Stimulated activated naive B cell treated with anti-CD40 and anti-IgM and Interleukin-4, amounts not matched to agents 10 μg/mL and 1 μg/mL and 100 μg/mL, for 72 hours (primary cell): ENCODE results near the gene SHB.

Experiments used
- ATAC-seq, 2 donors: fragments of 150-1000 bp; cut with Tn5 transposase; replicated peaks; 2 replicates each; pipeline ENCODE4 v1.10.0; 2021; ENCODE audit warnings: moderate library complexity in 1 of 2
- DNase-seq: peaks from one replicate; pipeline ENCODE4 v3.0.0; 2021
- H3K27ac Mint-ChIP-seq: one replicate; pipeline ENCODE4 v1.8.0; 2022; ENCODE audit warnings: mild to moderate bottlenecking, mixed read lengths
- H3K27me3 Mint-ChIP-seq, 2 donors: one replicate each; pipeline ENCODE4 v1.8.0; 2022; ENCODE audit warnings: mixed read lengths in 2 of 2
- H3K36me3 Mint-ChIP-seq, 2 donors: one replicate each; pipeline ENCODE4 v1.8.0; 2022; ENCODE audit warnings: mixed read lengths in 2 of 2, mild to moderate bottlenecking in 1 of 2
- H3K4me1 Mint-ChIP-seq, 2 donors: one replicate each; pipeline ENCODE4 v1.8.0; 2022; ENCODE audit warnings: mixed read lengths in 2 of 2, mild to moderate bottlenecking in 1 of 2
- H3K4me3 Mint-ChIP-seq, 2 donors: one replicate each; pipeline ENCODE4 v1.8.0; 2022; ENCODE audit warnings: mild to moderate bottlenecking in 2 of 2, mixed read lengths in 2 of 2, moderate library complexity in 1 of 2
- H3K9me3 Mint-ChIP-seq, 2 donors: one replicate each; pipeline ENCODE4 v1.8.0; 2022; ENCODE audit warnings: mixed read lengths in 2 of 2, mild to moderate bottlenecking in 1 of 2

SHB gene

GRCh38 chr9:37986771-37987258 is 82.2 kb downstream of the SHB start:
- Mint-ChIP-seq H3K27ac (no peak overlapping the region), H3K9me3 (no peaks in the 10 kb centered on the region), H3K4me1 (peaks cover 6 to 11% of the 10 kb centered on the region in 2 donors), H3K4me3 (no peak overlapping the region), H3K36me3 (no peaks in the 10 kb centered on the region), H3K27me3 (peaks cover 0 to 4% of the 10 kb centered on the region in 2 donors)
- ATAC-seq, result peak; percentile 41 to 50
- no peak for DNase-seq

GRCh38 chr9:37986001-37986400 is 83.0 kb downstream of the SHB start:
- no peak overlapping the region for H3K27ac Mint-ChIP-seq
- H3K36me3 Mint-ChIP-seq, result no peaks in the 10 kb centered on the region
- peaks cover 6 to 11% of the 10 kb centered on the region in 2 donors for H3K4me1 Mint-ChIP-seq
- H3K9me3 Mint-ChIP-seq, result no peaks in the 10 kb centered on the region
- no peak for ATAC-seq
- H3K4me3 Mint-ChIP-seq, result no peak overlapping the region
- H3K27me3 Mint-ChIP-seq, result no peaks in the 10 kb centered on the region
- DNase-seq, result no peak

- H3K4me1 Mint-ChIP-seq, result no peaks in the 10 kb centered on the region
- H3K27ac Mint-ChIP-seq, result no peak overlapping the region
- no peak for ATAC-seq
- no peaks in the 10 kb centered on the region for H3K36me3 Mint-ChIP-seq
- no peak overlapping the region for H3K4me3 Mint-ChIP-seq
- no peaks in the 10 kb centered on the region for H3K27me3 Mint-ChIP-seq
- H3K9me3 Mint-ChIP-seq, result no peaks in the 10 kb centered on the region
- no peak for DNase-seq
These were observed 84.1 kb downstream of the SHB start for GRCh38 chr9:37984672-37985611.

- H3K4me1 Mint-ChIP-seq, result peaks cover 0 to 2% of the 10 kb centered on the region in 2 donors
- no peak overlapping the region for H3K4me3 Mint-ChIP-seq
- DNase-seq (no peak), ATAC-seq (no peak)
- H3K36me3 Mint-ChIP-seq, result peaks cover 0 to under 1% of the 10 kb centered on the region in 2 donors
- no peak overlapping the region for H3K27ac Mint-ChIP-seq
- H3K27me3 Mint-ChIP-seq, result no peaks in the 10 kb centered on the region
- no peaks in the 10 kb centered on the region for H3K9me3 Mint-ChIP-seq
These were observed 84.8 kb downstream of the SHB start for GRCh38 chr9:37984278-37984671.

- Mint-ChIP-seq H3K27me3 (no peaks in the 10 kb centered on the region), H3K4me3 (no peak overlapping the region), H3K4me1 (peaks cover 0 to 7% of the 10 kb centered on the region in 2 donors), H3K36me3 (peaks cover 0 to 2% of the 10 kb centered on the region in 2 donors), H3K9me3 (no peaks in the 10 kb centered on the region), H3K27ac (no peak overlapping the region)
- no peak for DNase-seq
- ATAC-seq, result no peak
These were observed 85.5 kb downstream of the SHB start for GRCh38 chr9:37983381-37984067.

- ATAC-seq, result no peak
- Mint-ChIP-seq H3K27me3 (peaks cover 6 to 8% of the 10 kb centered on the region in 2 donors), H3K4me1 (peaks cover 0 to 7% of the 10 kb centered on the region in 2 donors), H3K36me3 (peaks cover 0 to 2% of the 10 kb centered on the region in 2 donors), H3K9me3 (no peaks in the 10 kb centered on the region), H3K27ac (no peak overlapping the region), H3K4me3 (no peak overlapping the region)
- DNase-seq, result no peak
These were observed 89.2 kb downstream of the SHB start for GRCh38 chr9:37979844-37980243.

GRCh38 chr9:37978983-37979382 is 90.0 kb downstream of the SHB start:
- ATAC-seq (peak; percentile 55 to 85), DNase-seq (no peak)
- Mint-ChIP-seq H3K36me3 (peaks cover 0 to 2% of the 10 kb centered on the region in 2 donors), H3K4me3 (peak overlapping the region in 1 of 2 donors; percentile 25), H3K4me1 (peaks cover 0 to 7% of the 10 kb centered on the region in 2 donors), H3K27me3 (peaks cover 6 to 8% of the 10 kb centered on the region in 2 donors), H3K9me3 (no peaks in the 10 kb centered on the region), H3K27ac (no peak overlapping the region)

GRCh38 chr9:37978481-37978864 is 90.6 kb downstream of the SHB start:
- Mint-ChIP-seq H3K4me3 (no peak overlapping the region), H3K4me1 (peaks cover 0 to 7% of the 10 kb centered on the region in 2 donors), H3K27me3 (peaks cover 6 to 8% of the 10 kb centered on the region in 2 donors), H3K9me3 (no peaks in the 10 kb centered on the region), H3K36me3 (peaks cover 0 to 2% of the 10 kb centered on the region in 2 donors), H3K27ac (no peak overlapping the region)
- no peak for ATAC-seq
- no peak for DNase-seq

- Mint-ChIP-seq H3K4me1 (peaks cover 0 to 7% of the 10 kb centered on the region in 2 donors), H3K36me3 (peaks cover 0 to 2% of the 10 kb centered on the region in 2 donors), H3K27me3 (peaks cover 6 to 8% of the 10 kb centered on the region in 2 donors), H3K4me3 (no peak overlapping the region), H3K27ac (no peak overlapping the region), H3K9me3 (no peaks in the 10 kb centered on the region)
- DNase-seq, result no peak
- no peak for ATAC-seq
These were observed 91.1 kb downstream of the SHB start for GRCh38 chr9:37977851-37978480.

- H3K27me3 Mint-ChIP-seq, result peaks cover 6 to 8% of the 10 kb centered on the region in 2 donors
- no peaks in the 10 kb centered on the region for H3K9me3 Mint-ChIP-seq
- ATAC-seq, result no peak
- no peak overlapping the region for H3K27ac Mint-ChIP-seq
- DNase-seq, result no peak
- H3K36me3 Mint-ChIP-seq, result peaks cover 0 to 2% of the 10 kb centered on the region in 2 donors
- peaks cover 0 to 7% of the 10 kb centered on the region in 2 donors for H3K4me1 Mint-ChIP-seq
- no peak overlapping the region for H3K4me3 Mint-ChIP-seq
These were observed 92.1 kb downstream of the SHB start for GRCh38 chr9:37976714-37977477.

GRCh38 chr9:37975639-37976038 is 93.4 kb downstream of the SHB start:
- Mint-ChIP-seq H3K27me3 (peaks cover 6 to 8% of the 10 kb centered on the region in 2 donors), H3K9me3 (no peaks in the 10 kb centered on the region), H3K36me3 (peaks cover 0 to 2% of the 10 kb centered on the region in 2 donors), H3K4me1 (peaks cover 0 to 7% of the 10 kb centered on the region in 2 donors), H3K27ac (no peak overlapping the region), H3K4me3 (no peak overlapping the region)
- DNase-seq (no peak), ATAC-seq (no peak)

GRCh38 chr9:37974506-37975173 is 94.4 kb downstream of the SHB start:
- Mint-ChIP-seq H3K27me3 (peaks cover 6 to 8% of the 10 kb centered on the region in 2 donors), H3K27ac (no peak overlapping the region), H3K9me3 (no peaks in the 10 kb centered on the region), H3K4me1 (peaks cover 0 to 7% of the 10 kb centered on the region in 2 donors), H3K4me3 (no peak overlapping the region), H3K36me3 (peaks cover 0 to 2% of the 10 kb centered on the region in 2 donors)
- no peak for DNase-seq
- ATAC-seq, result no peak

- Mint-ChIP-seq H3K27me3 (peaks cover 5 to 10% of the 10 kb centered on the region in 2 donors), H3K36me3 (no peaks in the 10 kb centered on the region), H3K4me1 (no peaks in the 10 kb centered on the region), H3K4me3 (no peak overlapping the region), H3K9me3 (no peaks in the 10 kb centered on the region), H3K27ac (no peak overlapping the region)
- ATAC-seq, result peak in 1 of 2 donors; percentile 42
- DNase-seq, result no peak
These were observed 96.6 kb downstream of the SHB start for GRCh38 chr9:37972351-37972848.
